ENCODE measurements around the gene ANP32E. TPM values are rescaled to one million over a fixed set of nuclear protein-coding genes. Genes with fewer than 3 reads are reported as not detected.
"Not testable (repeated sequence)": the region's sequence is repeated elsewhere in the genome, so short reads cannot be mapped to it uniquely, and the experiment has no call there.

ANP32E gene
- total RNA-seq, 1 experiment from 2014 or later = 95.1 TPM

DNA sequence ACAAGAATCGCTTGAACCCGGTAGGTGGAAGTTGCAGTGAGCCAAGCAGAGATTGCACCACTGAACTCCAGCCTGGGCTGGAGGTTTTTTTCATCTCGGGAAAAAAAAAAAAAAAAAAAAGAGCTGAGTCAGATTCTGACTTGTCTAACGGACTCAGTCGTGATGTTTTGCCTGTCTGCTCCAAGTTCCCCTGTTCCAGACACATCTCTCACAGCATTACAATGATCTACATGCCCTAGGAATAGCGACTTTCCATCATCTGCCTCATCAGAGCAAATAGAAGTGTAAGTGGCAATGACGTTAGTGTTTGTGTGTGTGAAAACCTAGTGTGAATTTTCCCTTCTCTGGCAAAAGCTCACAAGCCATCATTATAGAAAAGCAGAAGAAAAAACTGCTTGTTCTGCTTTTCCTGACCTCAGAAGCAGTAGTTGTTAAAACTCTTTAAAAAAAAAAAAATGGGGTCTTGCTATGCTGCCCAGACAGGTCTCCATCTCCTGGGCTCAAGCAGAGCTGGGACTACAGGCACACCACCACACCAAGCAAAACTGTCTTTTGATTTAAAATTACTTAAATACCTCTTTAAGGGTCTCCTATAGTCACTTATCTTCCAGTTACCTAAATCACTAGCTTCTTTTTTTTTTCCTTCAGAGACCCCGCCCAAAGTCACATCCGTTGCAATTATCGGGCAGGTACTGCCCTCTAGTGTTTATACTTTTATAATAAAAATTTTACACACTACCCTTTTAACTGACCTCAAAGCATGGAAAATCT, 48.9 kb downstream of the ANP32E start:
- Histone ChIP-seq H2AFZ (ENCODE audit: low read depth, low read length, poor library complexity, severe bottlenecking) (peak overlapping the region; percentile 89), H3K9me3 (ENCODE audit: control insufficient read depth in 1 of 2, insufficient read depth in 1 of 2, low read depth in 1 of 2, low read length in 2 of 2) (no peaks in the 10 kb centered on the region), H3K79me2 (ENCODE audit: insufficient read depth, low read length) (no peaks in the 10 kb centered on the region), H3K9me2 (ENCODE audit: insufficient read depth) (no peaks in the 10 kb centered on the region), H3K4me2 (ENCODE audit: low read length) (peak overlapping the region; percentile 55), H3K4me3 (replicated peaks in 1 of 2; ENCODE audit: low read depth in 1 of 2, low read length in 2 of 2) (peak overlapping the region; percentile 22 to 44), H3K27ac (ENCODE audit: low read depth, low read length) (peak overlapping the region; percentile 61), H3K27me3 (ENCODE audit: insufficient read depth, low read length) (no peaks in the 10 kb centered on the region), H3K4me1 (ENCODE audit: control insufficient read depth in 1 of 2, insufficient read depth in 2 of 2, low read length in 2 of 2) (peaks cover 14 to 25% of the 10 kb centered on the region in 2 experiments), H3K9ac (ENCODE audit: low read length) (0 out of 2 replicates have a peak overlapping the region, but pooled peaks have one; percentile 37), H3K36me3 (ENCODE audit: control insufficient read depth in 1 of 2, insufficient read depth in 2 of 2, low read length in 2 of 2) (no peaks in the 10 kb centered on the region), H4K20me1 (ENCODE audit: insufficient read depth) (no peaks in the 10 kb centered on the region)
- BruUV-seq (replicated peaks) = no TSS peak
- RAD21 ChIA-PET (ENCODE audit: low non-redundant PET in 1 of 2, low total read pairs in 2 of 2, uncharacterized antibody in 2 of 2, unreplicated experiment in 2 of 2) = interaction anchor here in 1 of 2 experiments (0.6 to 1.3 kb wide), 3 partner anchors 114 to 299 kb away, joined by 3 to 9 read pairs (median 4); partner anchors contain the start of gene OTUD7B
- no peak for TF ChIP-seq ZFX (IDR thresholded peaks at IDR 0.05)
- peak; percentile 46 for TF ChIP-seq CEBPB (IDR thresholded peaks at IDR 0.05; ENCODE audit: low read depth)
- TF ChIP-seq, protein P1, sequence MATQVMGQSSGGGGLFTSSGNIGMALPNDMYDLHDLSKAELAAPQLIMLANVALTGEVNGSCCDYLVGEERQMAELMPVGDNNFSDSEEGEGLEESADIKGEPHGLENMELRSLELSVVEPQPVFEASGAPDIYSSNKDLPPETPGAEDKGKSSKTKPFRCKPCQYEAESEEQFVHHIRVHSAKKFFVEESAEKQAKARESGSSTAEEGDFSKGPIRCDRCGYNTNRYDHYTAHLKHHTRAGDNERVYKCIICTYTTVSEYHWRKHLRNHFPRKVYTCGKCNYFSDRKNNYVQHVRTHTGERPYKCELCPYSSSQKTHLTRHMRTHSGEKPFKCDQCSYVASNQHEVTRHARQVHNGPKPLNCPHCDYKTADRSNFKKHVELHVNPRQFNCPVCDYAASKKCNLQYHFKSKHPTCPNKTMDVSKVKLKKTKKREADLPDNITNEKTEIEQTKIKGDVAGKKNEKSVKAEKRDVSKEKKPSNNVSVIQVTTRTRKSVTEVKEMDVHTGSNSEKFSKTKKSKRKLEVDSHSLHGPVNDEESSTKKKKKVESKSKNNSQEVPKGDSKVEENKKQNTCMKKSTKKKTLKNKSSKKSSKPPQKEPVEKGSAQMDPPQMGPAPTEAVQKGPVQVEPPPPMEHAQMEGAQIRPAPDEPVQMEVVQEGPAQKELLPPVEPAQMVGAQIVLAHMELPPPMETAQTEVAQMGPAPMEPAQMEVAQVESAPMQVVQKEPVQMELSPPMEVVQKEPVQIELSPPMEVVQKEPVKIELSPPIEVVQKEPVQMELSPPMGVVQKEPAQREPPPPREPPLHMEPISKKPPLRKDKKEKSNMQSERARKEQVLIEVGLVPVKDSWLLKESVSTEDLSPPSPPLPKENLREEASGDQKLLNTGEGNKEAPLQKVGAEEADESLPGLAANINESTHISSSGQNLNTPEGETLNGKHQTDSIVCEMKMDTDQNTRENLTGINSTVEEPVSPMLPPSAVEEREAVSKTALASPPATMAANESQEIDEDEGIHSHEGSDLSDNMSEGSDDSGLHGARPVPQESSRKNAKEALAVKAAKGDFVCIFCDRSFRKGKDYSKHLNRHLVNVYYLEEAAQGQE (IDR thresholded peaks at IDR 0.05; ENCODE audit: low read depth) = no peak
- TF ChIP-seq, protein P2, sequence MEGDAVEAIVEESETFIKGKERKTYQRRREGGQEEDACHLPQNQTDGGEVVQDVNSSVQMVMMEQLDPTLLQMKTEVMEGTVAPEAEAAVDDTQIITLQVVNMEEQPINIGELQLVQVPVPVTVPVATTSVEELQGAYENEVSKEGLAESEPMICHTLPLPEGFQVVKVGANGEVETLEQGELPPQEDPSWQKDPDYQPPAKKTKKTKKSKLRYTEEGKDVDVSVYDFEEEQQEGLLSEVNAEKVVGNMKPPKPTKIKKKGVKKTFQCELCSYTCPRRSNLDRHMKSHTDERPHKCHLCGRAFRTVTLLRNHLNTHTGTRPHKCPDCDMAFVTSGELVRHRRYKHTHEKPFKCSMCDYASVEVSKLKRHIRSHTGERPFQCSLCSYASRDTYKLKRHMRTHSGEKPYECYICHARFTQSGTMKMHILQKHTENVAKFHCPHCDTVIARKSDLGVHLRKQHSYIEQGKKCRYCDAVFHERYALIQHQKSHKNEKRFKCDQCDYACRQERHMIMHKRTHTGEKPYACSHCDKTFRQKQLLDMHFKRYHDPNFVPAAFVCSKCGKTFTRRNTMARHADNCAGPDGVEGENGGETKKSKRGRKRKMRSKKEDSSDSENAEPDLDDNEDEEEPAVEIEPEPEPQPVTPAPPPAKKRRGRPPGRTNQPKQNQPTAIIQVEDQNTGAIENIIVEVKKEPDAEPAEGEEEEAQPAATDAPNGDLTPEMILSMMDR (IDR thresholded peaks at IDR 0.05 in 2 of 3, conservative IDR thresholded peaks at IDR 0.05 in 1 of 3; ENCODE audit: borderline replicate concordance in 1 of 3, insufficient read depth in 1 of 3, low read depth in 2 of 3, low read length in 2 of 3) = peak; percentile 39 to 63 (median 56); a peak in 4 of 6 replicates
- peak; percentile 83 for TF ChIP-seq RAD21 (IDR thresholded peaks at IDR 0.05; ENCODE audit: low read depth)
- no peak for TF ChIP-seq ELF1 (IDR thresholded peaks at IDR 0.05; ENCODE audit: borderline replicate concordance, low read depth)
- no peak for TF ChIP-seq YY1 (IDR thresholded peaks at IDR 0.05; ENCODE audit: extremely low read depth, insufficient replicate concordance, low read depth, low read length)
- TF ChIP-seq, protein P3, sequence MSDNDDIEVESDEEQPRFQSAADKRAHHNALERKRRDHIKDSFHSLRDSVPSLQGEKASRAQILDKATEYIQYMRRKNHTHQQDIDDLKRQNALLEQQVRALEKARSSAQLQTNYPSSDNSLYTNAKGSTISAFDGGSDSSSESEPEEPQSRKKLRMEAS (IDR thresholded peaks at IDR 0.05) = peak; percentile 28; the same call in 1 of the 2 replicates
- TF ChIP-seq TCF7L2 (IDR thresholded peaks at IDR 0.05; ENCODE audit: borderline replicate concordance, extremely low read depth, insufficient read depth, insufficient read length) = no peak
- TF ChIP-seq POLR2A (IDR thresholded peaks at IDR 0.05; ENCODE audit: borderline replicate concordance, extremely low read depth, insufficient read depth, insufficient read length) = no peak
- no peak for TF ChIP-seq EZH2 (IDR thresholded peaks at IDR 0.05)
- CTCF ChIA-PET = interaction anchor here (0.6 to 2.5 kb wide), 20 partner anchors 9 to 344 kb away, joined by 3 to 28 read pairs (median 4); partner anchors contain the start of gene MTMR11
- DNase-seq (ENCODE audit: low read depth, low spot score) (peak; percentile 38), ATAC-seq (peak; percentile 74)
- POLR2A ChIA-PET = interaction anchor here (0.8 to 3.3 kb wide), 5 partner anchors 14 to 300 kb away, joined by 3 to 46 read pairs (median 5); partner anchors contain the start of gene RPRD2
- intact Hi-C loops (cut with micrococcal nuclease) = loop anchor here (1.0 to 5.0 kb wide), 3 partner anchors 115 to 299 kb away; no protein-coding TSS in a partner anchor

DNA sequence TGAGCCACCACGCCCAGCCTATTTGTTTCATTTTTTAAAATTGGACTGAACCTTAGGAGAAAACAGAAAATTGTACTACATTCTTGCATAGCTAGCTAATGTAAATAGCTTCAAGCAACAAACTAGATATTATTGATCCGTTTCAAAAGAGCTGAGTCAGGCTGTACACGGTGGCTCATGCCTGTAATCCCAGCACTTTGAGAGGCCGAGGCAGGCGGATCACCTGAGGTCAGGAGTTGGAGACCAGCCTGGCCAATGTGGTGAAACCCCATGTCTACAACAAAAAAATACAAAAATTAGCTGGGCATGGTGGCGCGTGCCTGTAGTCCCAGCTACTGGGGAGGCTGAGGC, 49.5 kb downstream of the ANP32E start:
- ChIA-PET RAD21 (ENCODE audit: low non-redundant PET in 1 of 2, low total read pairs in 2 of 2, uncharacterized antibody in 2 of 2, unreplicated experiment in 2 of 2) (interaction anchor here in 1 of 2 experiments (1.2 to 1.3 kb wide), 2 partner anchors 113 to 298 kb away, joined by 4 to 9 read pairs; a partner anchor contains a TSS), CTCF (interaction anchor here (0.8 to 2.5 kb wide), 11 partner anchors 10 to 343 kb away, joined by 3 to 28 read pairs (median 6); partner anchors contain the start of gene MTMR11), POLR2A (interaction anchor here (0.8 to 3.3 kb wide), 3 partner anchors 15 to 299 kb away, joined by 3 to 46 read pairs (median 5); a partner anchor contains a TSS)
- not testable (repeated sequence) for H3K9me3 ChIP-seq (ENCODE audit: control insufficient read depth in 1 of 2, insufficient read depth in 1 of 2, low read depth in 1 of 2, low read length in 2 of 2); H3K36me3 ChIP-seq (ENCODE audit: control insufficient read depth in 1 of 2, insufficient read depth in 2 of 2, low read length in 2 of 2); BruUV-seq (replicated peaks); H3K27me3 ChIP-seq (ENCODE audit: insufficient read depth, low read length); H4K20me1 ChIP-seq (ENCODE audit: insufficient read depth); H3K9me2 ChIP-seq (ENCODE audit: insufficient read depth); H3K79me2 ChIP-seq (ENCODE audit: insufficient read depth, low read length)
- intact Hi-C loops (cut with micrococcal nuclease) = loop anchor here (5.0 kb wide), 1 partner anchor 114 kb away; no protein-coding TSS in a partner anchor
- Histone ChIP-seq H3K4me2 (ENCODE audit: low read length) (peak overlapping the region; percentile 55), H3K27ac (ENCODE audit: low read depth, low read length) (peak overlapping the region; percentile 61), H3K4me3 (replicated peaks in 1 of 2; ENCODE audit: low read depth in 1 of 2, low read length in 2 of 2) (peak overlapping the region; percentile 22 to 44; a peak in 3 of 4 replicates), H3K9ac (ENCODE audit: low read length) (peak overlapping the region; percentile 37), H2AFZ (ENCODE audit: low read depth, low read length, poor library complexity, severe bottlenecking) (peak overlapping the region; percentile 89), H3K4me1 (ENCODE audit: control insufficient read depth in 1 of 2, insufficient read depth in 2 of 2, low read length in 2 of 2) (peaks cover 14 to 23% of the 10 kb centered on the region in 2 experiments)
- peak; percentile 70 for ATAC-seq
- DNase-seq (ENCODE audit: low read depth, low spot score) = peak; percentile 8
